Common myeloid progenitor, CD34-positive (primary cell): ENCODE measurements around the gene SLC25A51.

Experiments used
- CTCF ChIA-PET: fragments of 350-600 bp; sonication (Branson Sonifier 250); formaldehyde crosslinking; loops from one replicate; lab custom pipeline; 2021; ENCODE audit warnings: antibody characterized with exemption; lab: Charles Lee
- POLR2A ChIA-PET: fragments of 350-600 bp; sonication (Branson Sonifier 250); formaldehyde crosslinking; loops from one replicate; lab custom pipeline; 2021; ENCODE audit warnings: antibody characterized with exemption; lab: Charles Lee
- DNase-seq, 3 donors: peaks; one replicate each; pipeline versions ENCODE4 v3.0.0 to v3.0.0-alpha.2; 2013
- H3K27ac ChIP-seq, 2 experiments: 1 replicate in 1 of 2; 2 replicates in 1 of 2; pipeline ENCODE4 v1.7.0; 2013; ENCODE audit warnings: inconsistent platforms in 2 of 2, low read length in 2 of 2, mild to moderate bottlenecking in 2 of 2, low read depth in 1 of 2, moderate library complexity in 1 of 2; ENCODE audit not compliant: severe bottlenecking in 2 of 2, insufficient read depth in 1 of 2, poor library complexity in 1 of 2
- H3K27me3 ChIP-seq, 5 experiments: replicated peaks in 2 of 5; 1 replicate in 3 of 5; 2 replicates in 2 of 5; pipeline versions ENCODE4 v1.6.1 to v1.7.0; 2013; ENCODE audit warnings: low read length in 4 of 5, mild to moderate bottlenecking in 2 of 5, moderate library complexity in 2 of 5, inconsistent platforms in 1 of 5; ENCODE audit not compliant: insufficient read depth in 5 of 5, control insufficient read depth in 4 of 5
- H3K36me3 ChIP-seq, 4 experiments: 1 replicate in 2 of 4; 2 replicates in 2 of 4; pipeline versions ENCODE4 v1.6.1 to v1.7.0; 2013; ENCODE audit warnings: low read length in 3 of 4, control low read depth in 1 of 4, mild to moderate bottlenecking in 1 of 4; ENCODE audit not compliant: control insufficient read depth in 4 of 4, insufficient read depth in 4 of 4
- H3K4me1 ChIP-seq, 4 experiments: 1 replicate in 3 of 4; 2 replicates in 1 of 4; pipeline versions ENCODE4 v1.6.1 to v1.7.1; 2013; ENCODE audit warnings: low read length in 3 of 4, mild to moderate bottlenecking in 3 of 4, control low read depth in 1 of 4, inconsistent platforms in 1 of 4, moderate library complexity in 1 of 4; ENCODE audit not compliant: control insufficient read depth in 4 of 4, insufficient read depth in 4 of 4; ENCODE audit errors: control extremely low read depth in 1 of 4
- H3K4me3 ChIP-seq, 7 experiments: 1 replicate in 4 of 7; 2 replicates in 3 of 7; pipeline versions ENCODE4 v1.5.1 to v1.7.0; 2013; ENCODE audit warnings: mild to moderate bottlenecking in 7 of 7, low read length in 6 of 7, moderate library complexity in 6 of 7, inconsistent platforms in 2 of 7, low read depth in 2 of 7, control low read depth in 1 of 7; ENCODE audit not compliant: insufficient read depth in 4 of 7, control insufficient read depth in 1 of 7; ENCODE audit errors: extremely low read depth in 1 of 7
- H3K9me3 ChIP-seq, 5 experiments: 1 replicate in 4 of 5; 2 replicates in 1 of 5; pipeline versions ENCODE4 v1.6.1 to v1.7.1; 2013; ENCODE audit warnings: low read length in 4 of 5, mild to moderate bottlenecking in 2 of 5, inconsistent platforms in 1 of 5, low read depth in 1 of 5, moderate library complexity in 1 of 5; ENCODE audit not compliant: control insufficient read depth in 4 of 5, insufficient read depth in 2 of 5; ENCODE audit errors: control extremely low read depth in 1 of 5
- WGBS: methylation state at CpG from one replicate; pipeline ENCODE4 v1.1.5; 2013; ENCODE audit not compliant: insufficient coverage; 5-methylcytosine and 5-hydroxymethylcytosine counted together

Gene SLC25A51

DNA sequence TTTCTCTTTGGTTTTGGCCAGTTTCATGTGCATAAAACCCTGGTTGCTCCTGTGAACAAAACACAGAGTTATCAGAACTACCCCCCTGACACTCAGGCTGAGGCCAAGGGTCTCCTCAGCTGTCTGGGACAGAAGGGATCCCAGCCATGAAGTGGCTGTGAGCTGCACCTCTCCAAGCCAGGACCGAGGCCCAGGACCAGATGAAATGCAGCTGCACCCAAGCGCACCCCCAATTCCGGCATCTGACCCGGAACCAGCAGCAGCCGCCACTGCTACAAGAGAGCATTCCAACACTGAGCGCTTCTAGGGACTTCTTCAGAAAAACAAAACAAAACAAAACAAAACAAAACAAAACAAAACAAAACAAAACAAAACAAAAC is 16.0 kb upstream of the SLC25A51 start:
- ChIA-PET CTCF (interaction anchor here (0.7 kb wide), 1 partner anchor 39 kb away, joined by 3 read pairs; no protein-coding TSS in a partner anchor), POLR2A (no interaction called here)
- H3K27me3 ChIP-seq = no peaks in the 10 kb centered on the region
- DNase-seq = no peak
- no peaks in the 10 kb centered on the region for H3K9me3 ChIP-seq
- 97% methylated on average over 6 of the region's 6 CpGs for WGBS
- peaks cover 0 to 10% (median 4%) of the 10 kb centered on the region in 4 experiments for H3K36me3 ChIP-seq
- H3K27ac ChIP-seq = no peak overlapping the region
- peaks cover 0 to 9% (median 0%) of the 10 kb centered on the region in 4 experiments for H3K4me1 ChIP-seq
- no peak overlapping the region for H3K4me3 ChIP-seq

DNA sequence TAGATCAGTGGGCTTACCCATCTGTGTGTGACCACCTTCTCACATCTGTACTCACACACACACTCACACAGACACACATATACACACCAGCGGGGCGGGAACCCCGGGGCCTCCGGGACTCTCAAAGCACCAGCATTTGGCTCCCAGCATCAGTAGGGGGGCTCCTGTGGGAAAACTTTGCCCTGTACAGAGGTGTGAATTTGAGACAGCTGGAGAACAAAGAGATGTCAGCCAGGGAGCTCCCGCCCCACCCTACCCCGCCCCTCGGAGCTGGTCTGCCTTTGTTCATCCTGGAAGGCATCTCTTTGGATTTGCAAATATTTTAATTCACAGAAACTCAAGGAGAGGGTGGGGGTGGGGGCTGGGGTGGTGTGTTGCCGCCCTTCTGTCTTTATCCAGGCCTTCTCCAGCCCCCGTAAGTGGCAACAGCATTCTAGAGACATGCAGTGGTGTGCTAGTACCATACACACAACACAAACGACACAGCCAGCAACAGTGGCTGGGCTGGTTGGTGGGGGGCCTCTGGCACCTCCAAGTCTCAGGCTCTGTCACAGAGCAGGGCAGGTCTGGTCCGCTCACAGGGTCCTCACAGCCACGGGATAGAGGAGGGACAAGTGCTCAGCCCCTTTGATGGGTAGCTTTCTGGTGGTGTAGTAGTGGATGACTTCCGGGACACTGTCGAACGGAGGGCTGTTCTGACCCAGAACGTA is 15.5 kb upstream of the SLC25A51 start:
- Histone ChIP-seq H3K4me1 (peaks cover 0 to 9% (median 0%) of the 10 kb centered on the region in 4 experiments), H3K4me3 (no peak overlapping the region), H3K27me3 (no peaks in the 10 kb centered on the region), H3K36me3 (peaks cover 0 to 10% (median 4%) of the 10 kb centered on the region in 4 experiments), H3K27ac (no peak overlapping the region), H3K9me3 (no peaks in the 10 kb centered on the region)
- WGBS = 100% methylated on average over 2 of the region's 16 CpGs
- DNase-seq = no peak
- POLR2A ChIA-PET = no interaction called here
- CTCF ChIA-PET = interaction anchor here (0.7 to 1.8 kb wide), 3 partner anchors 18 to 169 kb away, joined by 3 to 6 read pairs (median 4); no protein-coding TSS in a partner anchor

DNA sequence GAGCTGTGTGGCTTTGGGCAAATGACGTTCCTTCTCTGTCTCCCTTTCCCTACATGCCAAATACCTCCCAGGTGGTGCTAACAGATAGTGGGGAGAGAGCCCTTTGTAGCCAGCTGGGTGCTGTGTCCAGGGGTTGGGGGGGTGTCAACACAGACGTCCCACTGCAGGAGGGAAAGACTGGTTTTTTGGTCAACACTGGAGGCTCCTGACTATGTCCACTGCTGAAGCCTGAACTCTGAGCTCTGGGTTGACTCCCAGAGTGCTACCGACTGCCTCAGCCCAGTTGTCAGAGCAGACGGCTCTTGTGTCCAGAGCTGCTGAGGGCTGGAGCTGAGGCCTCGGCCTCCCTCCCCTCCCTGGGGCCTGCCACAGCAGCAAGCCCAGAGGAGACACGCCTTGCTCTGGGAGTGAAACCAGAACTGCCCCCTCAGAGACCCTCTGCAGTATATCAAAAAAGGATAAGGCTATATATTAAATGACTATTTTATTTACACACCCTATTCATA is 14.8 kb upstream of the SLC25A51 start:
- Histone ChIP-seq H3K4me3 (no peak overlapping the region), H3K4me1 (peaks cover 0 to 9% (median 0%) of the 10 kb centered on the region in 4 experiments), H3K27ac (no peak overlapping the region), H3K9me3 (no peaks in the 10 kb centered on the region), H3K27me3 (no peaks in the 10 kb centered on the region), H3K36me3 (peaks cover 0 to 10% (median 4%) of the 10 kb centered on the region in 4 experiments)
- DNase-seq = no peak
- ChIA-PET CTCF (interaction anchor here (0.6 to 1.8 kb wide), 3 partner anchors 19 to 349 kb away, joined by 3 to 6 read pairs (median 4); no protein-coding TSS in a partner anchor), POLR2A (no interaction called here)
- 93% methylated on average over 6 of the region's 6 CpGs for WGBS

DNA sequence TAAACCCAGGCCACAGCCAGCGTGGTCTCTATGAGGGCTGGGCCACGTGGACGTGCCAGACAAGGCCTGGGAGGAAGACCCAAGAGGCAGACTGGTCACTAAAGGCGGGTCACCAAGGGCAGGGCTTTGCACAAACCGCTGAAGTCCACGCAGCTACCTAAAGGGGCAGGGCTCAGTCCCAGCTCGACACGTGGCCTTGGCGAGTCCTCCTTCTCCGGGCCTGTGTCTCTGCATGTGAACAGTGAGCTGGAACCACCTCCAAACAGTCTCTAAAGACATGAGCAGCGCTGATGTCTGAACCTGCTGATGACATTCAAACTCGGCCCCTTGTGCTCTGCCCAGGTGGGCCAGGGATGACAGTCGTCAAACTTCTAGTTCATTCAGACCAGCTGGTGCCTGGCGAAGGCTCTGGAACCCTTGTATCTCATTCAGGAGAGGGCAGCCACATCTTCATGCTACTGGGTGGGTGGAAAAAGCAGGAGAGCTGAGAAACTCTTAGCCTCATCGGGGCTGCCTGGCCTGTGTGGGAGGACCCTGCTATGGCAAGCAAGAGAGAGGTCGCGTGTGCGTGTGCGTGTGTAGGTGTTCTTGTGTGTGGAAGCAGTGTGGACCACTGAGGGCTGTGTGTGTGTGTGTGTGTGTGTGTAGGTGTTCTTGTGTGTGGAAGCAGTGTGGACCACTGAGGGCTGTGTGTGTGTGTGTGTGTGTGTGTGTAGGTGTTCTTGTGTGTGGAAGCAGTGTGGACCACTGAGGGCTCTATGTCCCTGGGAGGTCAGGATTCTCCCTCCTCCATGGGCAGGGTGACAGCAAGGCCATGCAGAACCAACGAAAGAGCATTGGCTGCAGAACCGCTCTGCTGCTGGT is 14.1 kb upstream of the SLC25A51 start:
- Histone ChIP-seq H3K36me3 (peaks cover 0 to 10% (median 4%) of the 10 kb centered on the region in 4 experiments), H3K4me1 (peaks cover 0 to 13% (median 3%) of the 10 kb centered on the region in 4 experiments), H3K4me3 (peak overlapping the region in 1 of 7 experiments; percentile 1), H3K27ac (no peak overlapping the region), H3K9me3 (no peaks in the 10 kb centered on the region), H3K27me3 (no peaks in the 10 kb centered on the region)
- WGBS = 98% methylated on average over 21 of the region's 21 CpGs
- DNase-seq = no peak
- CTCF ChIA-PET = interaction anchor here (0.6 to 1.8 kb wide), 6 partner anchors 20 to 416 kb away, joined by 3 to 6 read pairs (median 3); no protein-coding TSS in a partner anchor
- POLR2A ChIA-PET = no interaction called here

DNA sequence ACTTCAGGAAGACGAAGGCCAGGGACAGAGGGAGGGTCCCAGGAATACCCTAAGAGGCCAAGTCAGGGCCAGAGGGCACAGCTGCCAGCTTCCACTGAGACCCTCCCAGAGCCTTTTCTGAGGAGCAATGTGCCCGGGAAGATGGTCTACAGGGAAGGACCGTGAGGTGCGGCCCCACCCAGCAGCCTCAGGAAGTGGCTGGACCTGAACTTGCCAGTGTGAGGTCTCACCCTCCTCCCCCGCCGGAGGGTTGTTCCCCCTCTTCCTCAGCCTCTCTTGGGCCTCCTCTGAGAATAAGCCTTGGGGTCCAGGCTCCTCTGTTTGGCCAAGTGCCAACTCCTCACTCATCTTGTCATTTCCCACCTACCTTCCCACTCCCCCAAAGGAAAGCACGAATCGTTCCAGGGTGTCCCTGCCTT is 13.4 kb upstream of the SLC25A51 start:
- ChIA-PET CTCF (interaction anchor here (0.7 to 1.9 kb wide), 7 partner anchors 24 to 446 kb away, joined by 3 to 6 read pairs (median 3); no protein-coding TSS in a partner anchor), POLR2A (no interaction called here)
- Histone ChIP-seq H3K4me1 (peaks cover 0 to 13% (median 3%) of the 10 kb centered on the region in 4 experiments), H3K36me3 (peaks cover 0 to 10% (median 4%) of the 10 kb centered on the region in 4 experiments), H3K9me3 (no peaks in the 10 kb centered on the region), H3K4me3 (no peak overlapping the region), H3K27me3 (no peaks in the 10 kb centered on the region), H3K27ac (no peak overlapping the region)
- DNase-seq = no peak
- 88% methylated on average over 8 of the region's 8 CpGs for WGBS

DNA sequence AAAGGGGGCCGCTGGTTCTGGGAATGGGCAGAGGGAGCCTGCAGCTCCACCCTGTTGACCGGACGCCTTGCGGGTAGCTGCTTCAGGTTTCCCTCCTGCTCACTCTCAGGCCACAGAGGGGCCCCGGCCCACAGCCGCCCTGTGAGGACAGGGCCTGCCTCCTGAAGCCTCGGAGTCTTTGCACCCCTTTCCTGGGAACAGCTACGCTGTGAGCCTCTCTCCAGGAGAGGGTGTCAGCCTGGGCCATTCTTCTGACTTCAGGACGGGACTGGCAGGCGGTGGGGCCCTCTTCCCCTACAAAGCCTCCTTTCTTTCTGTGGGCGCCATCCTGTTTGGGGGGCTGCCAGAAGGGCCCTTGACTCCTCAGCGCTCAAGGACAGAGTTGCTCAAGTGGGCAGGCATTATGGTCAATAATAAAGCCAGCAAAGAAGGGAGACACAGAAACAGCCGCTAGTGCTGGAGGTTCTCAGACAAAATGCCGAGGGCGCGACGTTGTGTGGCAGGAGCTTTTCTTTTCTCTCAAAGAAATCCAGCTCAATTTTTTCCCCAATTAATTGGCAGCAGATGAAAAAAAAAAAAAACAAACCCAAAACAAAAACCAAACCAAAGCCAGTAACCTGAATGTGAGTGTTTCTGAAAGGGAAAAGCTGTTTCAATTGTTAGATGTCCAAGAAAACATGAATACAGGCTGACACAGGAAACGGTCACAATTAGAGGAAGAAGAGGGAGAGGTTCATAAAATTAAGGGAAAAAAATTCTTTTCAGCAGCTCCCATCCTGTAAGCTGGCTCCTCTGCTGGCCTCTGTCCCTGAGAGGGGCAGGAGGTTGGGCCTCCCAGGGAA is 12.8 kb upstream of the SLC25A51 start:
- POLR2A ChIA-PET = no interaction called here
- peaks cover 0 to 13% (median 3%) of the 10 kb centered on the region in 4 experiments for H3K4me1 ChIP-seq
- no peak overlapping the region for H3K27ac ChIP-seq
- no peak for DNase-seq
- H3K36me3 ChIP-seq = peaks cover 0 to 10% (median 4%) of the 10 kb centered on the region in 4 experiments
- 98% methylated on average over 13 of the region's 18 CpGs for WGBS
- H3K27me3 ChIP-seq = no peaks in the 10 kb centered on the region
- CTCF ChIA-PET = interaction anchor here (0.7 to 4.5 kb wide), 12 partner anchors 9 to 447 kb away, joined by 3 to 47 read pairs (median 4); no protein-coding TSS in a partner anchor
- H3K4me3 ChIP-seq = no peak overlapping the region
- H3K9me3 ChIP-seq = no peaks in the 10 kb centered on the region
